ENCODE results near the gene COL6A3. TPM values are rescaled to one million over a fixed set of nuclear protein-coding genes. Genes with fewer than 3 reads are reported as not detected.
"Not testable (repeated sequence)": the region's sequence is repeated elsewhere in the genome, so short reads cannot be mapped to it uniquely, and the experiment has no call there.

The COL6A3 gene
- total RNA-seq, 1 donor from 2014 or later, result 645 TPM

GRCh38 chr2:237359518-237359840 lies 54.5 kb downstream of the COL6A3 start:
- no peak for DNase-seq (ENCODE audit: low spot score in 2 of 2, unreplicated experiment in 2 of 2)
- Mint-ChIP-seq H3K27me3 (ENCODE audit: low read depth) (no peaks in the 10 kb centered on the region), H3K27ac (no peak overlapping the region), H3K36me3 (peaks cover 10% of the 10 kb centered on the region), H3K4me3 (no peak overlapping the region), H3K4me1 (peaks cover 16% of the 10 kb centered on the region), H3K9me3 (no peaks in the 10 kb centered on the region)
- TF ChIP-seq, protein P1, sequence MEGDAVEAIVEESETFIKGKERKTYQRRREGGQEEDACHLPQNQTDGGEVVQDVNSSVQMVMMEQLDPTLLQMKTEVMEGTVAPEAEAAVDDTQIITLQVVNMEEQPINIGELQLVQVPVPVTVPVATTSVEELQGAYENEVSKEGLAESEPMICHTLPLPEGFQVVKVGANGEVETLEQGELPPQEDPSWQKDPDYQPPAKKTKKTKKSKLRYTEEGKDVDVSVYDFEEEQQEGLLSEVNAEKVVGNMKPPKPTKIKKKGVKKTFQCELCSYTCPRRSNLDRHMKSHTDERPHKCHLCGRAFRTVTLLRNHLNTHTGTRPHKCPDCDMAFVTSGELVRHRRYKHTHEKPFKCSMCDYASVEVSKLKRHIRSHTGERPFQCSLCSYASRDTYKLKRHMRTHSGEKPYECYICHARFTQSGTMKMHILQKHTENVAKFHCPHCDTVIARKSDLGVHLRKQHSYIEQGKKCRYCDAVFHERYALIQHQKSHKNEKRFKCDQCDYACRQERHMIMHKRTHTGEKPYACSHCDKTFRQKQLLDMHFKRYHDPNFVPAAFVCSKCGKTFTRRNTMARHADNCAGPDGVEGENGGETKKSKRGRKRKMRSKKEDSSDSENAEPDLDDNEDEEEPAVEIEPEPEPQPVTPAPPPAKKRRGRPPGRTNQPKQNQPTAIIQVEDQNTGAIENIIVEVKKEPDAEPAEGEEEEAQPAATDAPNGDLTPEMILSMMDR (IDR thresholded peaks at IDR 0.05; ENCODE audit: unreplicated experiment), result no peak

GRCh38 chr2:237358721-237359517 lies 55.0 kb downstream of the COL6A3 start:
- no peak overlapping the region for H3K4me3 Mint-ChIP-seq
- no peak for DNase-seq (ENCODE audit: low spot score in 2 of 2, unreplicated experiment in 2 of 2)

DNA sequence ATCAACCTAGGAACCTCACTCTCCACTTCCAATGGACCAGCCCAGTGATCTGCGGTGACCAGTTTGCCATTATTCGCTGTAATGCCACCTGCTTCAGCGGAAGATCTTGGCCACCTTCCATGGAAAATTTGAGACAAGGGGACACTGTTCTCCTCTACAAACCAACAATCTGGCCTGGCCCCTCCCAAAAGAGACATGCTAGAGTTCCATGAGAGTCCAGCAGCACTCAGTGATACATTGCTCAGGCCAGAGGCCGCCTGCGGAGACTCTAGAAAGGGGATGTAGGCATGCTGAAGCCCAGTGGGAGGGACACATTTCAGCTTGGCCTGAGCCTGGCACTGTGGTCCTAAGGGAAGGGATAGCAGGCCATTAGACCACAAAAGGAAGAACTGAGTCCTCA lies 58.3 kb downstream of the COL6A3 start:
- Mint-ChIP-seq H3K36me3 (peaks cover 7% of the 10 kb centered on the region), H3K27ac (peak overlapping the region; percentile 14), H3K9me3 (no peaks in the 10 kb centered on the region), H3K27me3 (ENCODE audit: low read depth) (no peaks in the 10 kb centered on the region), H3K4me3 (no peak overlapping the region), H3K4me1 (peaks cover 45% of the 10 kb centered on the region)
- TF ChIP-seq, protein P1 (IDR thresholded peaks at IDR 0.05; ENCODE audit: unreplicated experiment), result no peak
- no peak for DNase-seq (ENCODE audit: low spot score in 2 of 2, unreplicated experiment in 2 of 2)

More at GRCh38 chr2:237358721-237359517, 55.0 kb downstream of the COL6A3 start:
- Mint-ChIP-seq H3K27me3 (ENCODE audit: low read depth) (no peaks in the 10 kb centered on the region), H3K4me1 (peaks cover 17% of the 10 kb centered on the region), H3K27ac (no peak overlapping the region), H3K9me3 (no peaks in the 10 kb centered on the region), H3K36me3 (peaks cover 13% of the 10 kb centered on the region)
- TF ChIP-seq, protein P1 (IDR thresholded peaks at IDR 0.05; ENCODE audit: unreplicated experiment), result no peak

- no peak for DNase-seq (ENCODE audit: low spot score in 2 of 2, unreplicated experiment in 2 of 2)
- TF ChIP-seq, protein P1 (IDR thresholded peaks at IDR 0.05; ENCODE audit: unreplicated experiment), result no peak
- H3K4me1 Mint-ChIP-seq, result peaks cover 52% of the 10 kb centered on the region
- H3K27ac Mint-ChIP-seq, result peak overlapping the region; percentile 14
- peaks cover 5% of the 10 kb centered on the region for H3K36me3 Mint-ChIP-seq
- no peak overlapping the region for H3K4me3 Mint-ChIP-seq
- no peaks in the 10 kb centered on the region for H3K9me3 Mint-ChIP-seq
- peaks cover 3% of the 10 kb centered on the region for H3K27me3 Mint-ChIP-seq (ENCODE audit: low read depth)
These were observed 59.1 kb downstream of the COL6A3 start for GRCh38 chr2:237354892-237355291.

GRCh38 chr2:237354172-237354571 lies 59.8 kb downstream of the COL6A3 start:
- Mint-ChIP-seq H3K4me1 (peaks cover 52% of the 10 kb centered on the region), H3K27ac (peak overlapping the region; percentile 40)
- not testable (repeated sequence) for H3K36me3 Mint-ChIP-seq; DNase-seq (ENCODE audit: low spot score in 2 of 2, unreplicated experiment in 2 of 2); H3K4me3 Mint-ChIP-seq; H3K27me3 Mint-ChIP-seq (ENCODE audit: low read depth); H3K9me3 Mint-ChIP-seq

- Mint-ChIP-seq H3K4me1 (peaks cover 52% of the 10 kb centered on the region), H3K36me3 (peaks cover 7% of the 10 kb centered on the region), H3K4me3 (no peak overlapping the region), H3K27ac (peak overlapping the region; percentile 41), H3K9me3 (no peaks in the 10 kb centered on the region), H3K27me3 (ENCODE audit: low read depth) (peaks cover 3% of the 10 kb centered on the region)
- TF ChIP-seq, protein P1 (IDR thresholded peaks at IDR 0.05; ENCODE audit: unreplicated experiment), result no peak
- DNase-seq (ENCODE audit: low spot score in 2 of 2, unreplicated experiment in 2 of 2), result no peak
These were observed 60.7 kb downstream of the COL6A3 start for GRCh38 chr2:237353215-237353614.
